Uterus (tissue), 2 donors: ENCODE data around the gene ARFGEF3.

ENCODE experiments used
- CTCF ChIP-seq, 4 experiments: fragments of 200-600 bp in 2 of 4; fragments of 450-650 bp in 2 of 4; sonication (generic) in 2 of 4; IDR thresholded peaks; one replicate each; pipeline ENCODE4 v1.5.1; 2016 to 2019; ENCODE audit warnings: antibody characterized with exemption in 4 of 4, mild to moderate bottlenecking in 2 of 4, moderate library complexity in 1 of 4
- POLR2A ChIP-seq, 2 donors: fragments of 450-650 bp; IDR thresholded peaks; one replicate each; pipeline ENCODE4 v1.6.1; 2016; ENCODE audit warnings: antibody characterized with exemption in 2 of 2, mild to moderate bottlenecking in 1 of 2, moderate library complexity in 1 of 2

GRCh38 chr6:138175596-138175995 is 13.9 kb downstream of the ARFGEF3 start:
- TF ChIP-seq POLR2A (IDR thresholded peaks at IDR 0.05) (no peak), CTCF (IDR thresholded peaks at IDR 0.05) (no peak)
